Activated gamma-delta T cell treated with anti-CD3 and anti-CD28 coated beads, Interleukin-2, amount 50 U/mL, for 16 hours (primary cell): ENCODE data around the gene REN.

Source experiments
- DNase-seq: peaks from one replicate; pipeline ENCODE4 v3.0.0-alpha.2; 2020; ENCODE audit warnings: low read depth

REN gene

DNA sequence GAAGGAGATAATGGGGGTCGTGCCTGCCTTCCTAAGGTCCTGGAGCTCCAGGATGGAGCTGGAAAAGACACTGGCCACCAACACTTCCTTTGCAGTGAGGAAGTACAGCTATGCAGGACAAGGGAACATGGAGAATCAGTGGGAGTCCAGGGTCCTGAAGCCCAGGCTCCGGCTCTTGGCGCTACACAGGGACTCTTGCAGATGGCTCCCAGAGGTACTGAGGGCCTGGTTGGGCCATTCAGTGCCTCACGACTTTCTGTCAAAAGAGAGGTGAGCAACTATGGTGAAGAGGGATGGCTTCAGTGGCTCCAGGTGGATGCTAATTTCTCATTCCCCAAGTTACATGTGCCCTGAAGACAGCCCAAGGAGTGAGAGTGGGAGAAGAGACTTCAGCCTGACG is 12.5 kb downstream of the REN start:
- no peak for DNase-seq

DNA sequence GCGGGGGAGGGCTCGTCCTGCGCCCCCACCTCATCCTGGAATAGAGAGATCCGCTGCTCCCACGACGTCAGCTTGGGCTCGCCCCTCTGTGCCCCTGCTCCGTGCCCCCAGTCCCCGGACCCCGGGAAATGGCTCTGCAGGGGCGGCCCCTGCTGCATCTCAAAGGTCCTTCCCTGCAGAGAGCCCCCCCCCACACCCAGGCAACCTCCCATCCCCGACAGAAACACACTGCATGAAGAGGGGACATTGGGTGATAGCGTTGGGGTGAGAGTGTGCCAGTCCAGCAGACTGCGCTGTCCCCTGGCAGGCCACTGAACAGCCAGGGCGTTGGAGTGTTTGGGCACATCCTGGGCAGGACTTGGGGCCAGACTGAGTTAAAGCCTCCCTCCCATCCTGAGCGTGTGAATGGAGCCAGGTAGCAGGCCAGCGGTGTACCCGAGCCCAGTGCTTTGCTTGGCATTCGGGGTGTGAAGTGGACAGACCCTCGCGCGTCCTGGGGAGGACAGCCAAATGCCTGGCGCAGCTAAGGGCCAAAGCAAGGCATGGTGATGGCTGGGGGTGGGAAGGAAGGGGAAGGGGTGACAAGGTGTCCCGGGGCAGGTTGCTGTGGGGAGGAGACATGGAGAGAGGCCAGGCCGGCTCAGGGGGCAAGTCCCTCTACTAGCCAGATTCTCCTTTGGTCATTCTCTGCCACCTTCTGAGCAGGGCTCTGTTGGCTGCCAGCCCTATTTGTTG is 13.7 kb downstream of the REN start:
- DNase-seq = no peak

DNA sequence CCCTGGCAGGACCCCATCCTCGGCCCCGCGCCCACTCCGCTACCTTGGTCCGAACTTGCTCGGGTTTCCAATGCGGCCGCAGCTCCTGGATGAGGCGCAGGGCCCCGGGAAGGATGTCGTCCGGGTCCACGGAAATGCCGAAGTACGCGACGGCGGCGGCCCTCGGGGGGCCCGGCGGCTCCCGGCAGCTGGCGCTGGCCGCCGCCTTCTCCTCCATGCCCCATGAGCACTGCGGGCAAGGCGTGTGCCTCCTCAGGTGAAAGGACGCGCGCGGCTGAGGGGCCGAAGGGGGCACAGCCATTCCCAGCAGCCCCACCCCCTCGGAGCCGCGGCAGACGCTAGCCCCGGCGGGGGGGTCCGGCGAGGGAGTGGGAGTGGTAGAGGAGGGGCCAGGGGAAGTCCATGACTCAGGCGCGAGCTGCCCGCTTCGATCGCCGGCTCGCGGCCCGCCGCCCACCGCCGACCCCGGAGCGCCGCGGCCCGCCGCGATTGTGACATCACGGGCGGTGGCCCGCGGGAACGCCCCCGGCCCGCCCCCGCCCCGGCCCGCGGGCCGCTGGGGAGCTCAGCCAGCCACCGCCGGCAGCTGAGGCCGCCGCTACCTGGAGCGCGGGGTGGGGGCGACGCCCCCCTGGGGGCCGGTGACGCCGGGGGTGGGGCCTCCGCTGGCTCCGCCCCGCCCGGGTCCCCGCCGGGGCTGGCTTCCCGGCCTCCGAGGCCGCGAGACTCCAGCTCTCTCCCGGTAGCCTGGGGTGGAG is 14.4 kb downstream of the REN start, which contains the start of gene ETNK2:
TSS of gene ETNK2 (minus strand) at position 493 of the 758 bp plus-strand sequence. CDS start at position 301, 192 bp downstream.
- DNase-seq = peak; percentile 51

DNA sequence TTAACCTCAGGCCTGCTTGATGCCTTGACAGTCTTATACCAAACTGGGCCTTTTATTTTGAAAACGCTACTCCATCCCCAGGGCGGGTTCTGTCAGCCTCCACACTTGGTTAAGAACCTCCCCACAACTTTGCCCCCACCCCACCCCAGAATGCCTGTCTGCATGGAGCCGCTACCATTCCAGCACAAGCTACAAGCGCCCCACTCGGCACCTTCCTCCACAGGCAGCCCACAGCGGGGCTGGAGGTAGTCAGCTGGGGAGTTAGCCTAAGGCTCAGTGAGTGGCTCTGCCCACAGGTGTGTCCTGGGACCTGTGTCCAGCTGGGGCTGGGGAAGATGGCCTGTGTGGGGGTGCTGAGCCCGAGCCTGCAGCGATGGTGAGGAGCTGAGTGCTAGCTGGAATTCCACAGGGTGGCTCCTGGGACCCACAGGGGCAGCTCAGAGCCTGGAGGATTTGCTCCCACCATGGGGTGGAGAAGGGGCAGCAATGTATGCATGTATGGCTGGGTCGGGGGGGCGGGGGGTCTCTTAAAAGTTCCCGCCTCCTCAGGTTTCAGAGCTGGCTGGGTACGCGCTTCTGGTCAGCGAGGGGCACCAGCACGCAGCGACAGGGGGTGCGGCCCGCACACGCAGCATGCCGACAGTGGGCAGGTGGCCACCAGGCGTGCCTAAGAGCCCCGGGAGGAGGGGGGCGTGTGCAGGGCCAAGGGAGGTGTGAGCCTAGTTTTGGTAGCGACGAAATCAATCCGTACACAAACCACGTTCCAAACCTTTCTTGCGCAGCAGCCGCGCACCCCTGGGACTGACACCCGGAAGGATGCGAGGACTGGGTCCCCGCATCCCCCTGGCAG is 15.2 kb downstream of the REN start:
- no peak for DNase-seq

DNA sequence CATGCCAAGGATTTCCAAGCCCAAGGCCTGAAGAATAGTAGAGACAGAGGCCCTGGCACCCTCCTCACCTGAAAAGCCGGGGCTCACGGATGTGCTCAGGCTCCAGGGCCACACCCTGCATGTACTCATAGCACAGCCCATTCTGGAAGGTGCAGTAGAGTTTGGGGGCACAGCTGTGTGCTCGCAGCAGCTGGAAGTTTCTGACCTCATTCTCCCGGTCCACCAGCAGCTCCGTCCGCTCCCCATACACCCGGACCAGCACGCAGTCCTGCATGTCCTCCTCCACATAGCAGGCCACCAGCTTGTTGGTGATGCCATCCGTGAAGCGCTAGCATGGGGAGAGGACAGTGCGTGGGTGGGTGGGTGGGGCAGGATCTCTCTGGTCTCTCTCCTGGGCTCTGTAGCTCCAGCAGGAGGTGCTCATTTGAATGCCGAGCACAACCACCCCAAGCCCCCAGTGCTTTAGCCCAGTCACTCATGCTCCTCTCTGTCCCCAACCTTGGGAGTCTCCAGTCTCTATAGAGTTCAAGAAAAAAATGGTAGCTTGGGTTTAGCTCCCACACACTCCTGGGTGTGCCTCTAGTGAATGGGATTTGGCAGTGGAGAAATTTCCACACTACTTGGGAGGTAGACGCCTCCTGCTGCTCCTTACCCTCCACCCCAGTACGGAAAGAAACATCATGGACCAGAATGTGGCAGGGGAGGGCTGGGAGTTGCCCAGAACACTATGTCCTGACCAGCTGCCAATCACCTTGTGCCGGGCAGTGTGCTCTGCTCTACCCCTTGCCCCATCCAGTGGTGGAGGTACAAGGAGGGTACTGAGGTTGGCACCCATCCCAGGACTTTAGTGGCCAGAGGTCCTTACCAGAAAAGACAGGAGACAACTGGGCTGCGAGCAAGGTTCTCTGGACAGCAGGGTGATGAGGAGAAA is 16.2 kb downstream of the REN start:
- DNase-seq = no peak

DNA sequence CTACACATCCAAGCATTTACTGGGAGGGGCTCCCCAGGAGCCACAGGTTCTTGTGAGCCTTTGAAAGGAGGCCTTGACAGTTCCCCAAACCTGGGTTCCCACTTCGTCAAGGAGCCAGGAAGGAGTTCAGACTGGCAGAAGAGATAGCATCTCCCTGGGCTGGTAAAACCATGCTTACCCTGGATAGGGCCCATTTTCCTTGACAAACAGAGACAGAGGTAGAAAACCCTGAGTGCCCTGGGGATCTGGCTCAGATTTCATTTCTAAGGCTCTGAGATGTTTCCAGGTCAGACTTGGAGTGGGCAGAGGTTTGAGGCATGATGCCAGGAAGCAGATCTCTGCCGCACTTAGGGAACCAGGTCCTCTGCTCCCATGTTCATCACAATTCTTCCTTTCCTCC is 17.0 kb downstream of the REN start:
- no peak for DNase-seq

DNA sequence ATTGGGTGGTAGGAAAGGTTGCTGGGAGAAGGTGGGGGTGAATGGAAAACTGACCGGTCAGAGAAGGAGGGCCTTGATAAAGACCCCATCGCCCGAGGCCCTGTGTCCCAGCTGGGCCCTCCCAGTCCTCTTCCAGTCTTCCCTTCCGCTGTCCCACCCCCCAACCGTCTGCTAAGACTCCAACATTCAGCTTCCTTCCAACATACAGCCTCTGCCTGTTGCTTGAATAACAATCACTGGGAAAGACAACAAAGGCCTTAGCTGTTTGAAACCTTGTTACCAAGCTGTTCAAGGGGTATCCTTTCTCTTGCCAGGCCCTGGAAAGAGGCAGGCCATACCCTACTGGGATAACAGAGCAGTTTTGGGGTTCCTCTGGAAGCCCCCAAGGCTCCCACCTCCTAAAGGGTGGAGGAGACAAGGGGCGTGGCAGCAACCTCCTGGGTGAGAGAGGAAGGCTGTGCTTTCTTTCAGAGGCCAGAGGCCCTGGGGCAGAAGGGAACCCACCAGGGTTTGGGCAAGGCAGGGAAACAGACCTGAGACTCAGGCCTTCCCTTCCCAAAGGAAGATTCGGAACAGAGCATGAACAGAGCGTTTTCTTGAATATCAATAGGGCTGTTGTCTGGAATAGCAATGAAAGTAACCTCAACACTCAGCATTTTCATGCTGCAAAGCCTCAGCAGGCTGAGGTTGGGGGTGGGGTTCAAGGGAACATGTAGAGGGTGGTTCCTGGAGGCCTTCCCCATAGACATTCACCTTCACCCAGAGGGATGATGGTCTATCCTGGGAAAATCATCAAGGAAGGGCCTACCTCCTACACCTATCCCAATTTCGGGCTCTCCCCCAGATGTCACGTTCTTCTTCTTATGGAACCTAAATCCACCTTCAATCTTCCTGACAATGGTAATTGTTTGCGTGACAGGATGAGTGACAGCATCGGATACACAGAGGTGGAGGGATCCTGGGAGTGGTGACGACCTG is 18.4 kb downstream of the REN start:
- DNase-seq = no peak

DNA sequence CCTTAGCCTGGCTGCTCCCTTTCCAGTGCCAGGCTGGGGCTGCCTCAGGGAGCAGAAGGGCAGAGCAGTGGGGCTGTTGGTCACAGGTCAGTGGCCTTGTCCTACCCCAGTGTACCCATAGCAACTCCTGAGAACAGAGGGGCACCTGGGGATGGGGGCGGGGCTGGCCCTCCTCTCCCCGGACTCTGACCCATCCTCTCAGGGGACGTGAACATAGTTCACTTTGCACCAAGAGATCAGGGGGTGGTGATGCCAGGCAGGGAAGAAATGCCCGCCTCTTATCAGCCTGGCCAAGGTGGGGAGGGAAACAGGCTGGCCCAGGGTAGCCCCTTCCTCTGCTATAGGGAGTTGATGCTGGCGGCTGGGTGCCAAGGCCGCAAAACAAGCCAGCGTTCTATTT is 19.2 kb downstream of the REN start:
- DNase-seq = no peak

DNA sequence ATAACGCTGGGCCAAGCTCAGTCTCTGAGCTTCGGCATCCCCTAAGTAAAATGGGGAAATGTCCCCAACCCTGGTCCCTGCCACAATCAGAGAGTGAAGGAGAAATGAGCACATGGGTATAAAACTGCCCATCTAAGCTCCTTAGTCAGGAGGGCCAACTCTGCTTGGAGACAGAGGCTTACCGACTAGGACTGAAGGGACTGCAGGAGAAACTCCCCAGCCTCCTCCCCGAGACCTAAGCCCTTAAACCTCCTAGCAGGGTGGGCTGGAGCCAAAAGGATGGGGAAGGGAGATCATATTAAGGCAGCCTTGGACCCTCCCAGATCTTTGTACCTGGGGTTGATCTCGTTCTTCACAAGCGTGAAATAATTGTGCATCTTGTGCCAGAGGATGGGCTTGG is 19.8 kb downstream of the REN start:
- DNase-seq = no peak

DNA sequence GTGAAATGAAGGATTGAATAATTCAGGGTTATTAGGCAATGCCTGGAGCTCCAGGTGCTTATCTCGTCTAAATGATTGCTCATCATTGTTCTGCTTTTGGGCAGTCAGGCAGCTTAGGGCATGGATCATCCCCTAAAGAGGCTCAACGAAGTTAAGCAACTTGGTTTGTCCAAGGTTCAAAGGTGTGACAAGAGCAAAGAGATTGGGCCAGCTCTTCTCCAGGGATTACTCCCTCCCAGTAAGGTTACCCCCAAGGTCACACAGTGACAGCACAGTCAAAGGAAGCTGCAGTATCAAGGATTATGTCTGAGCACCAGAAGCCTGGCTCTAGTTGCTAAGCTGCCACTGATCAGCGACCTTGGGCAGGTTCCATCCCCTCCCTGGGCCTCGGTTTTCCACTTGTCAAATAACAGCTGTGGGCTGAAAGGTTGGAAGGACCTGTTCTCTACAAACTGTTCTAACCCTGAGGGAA is 21.1 kb downstream of the REN start:
- DNase-seq = no peak

DNA sequence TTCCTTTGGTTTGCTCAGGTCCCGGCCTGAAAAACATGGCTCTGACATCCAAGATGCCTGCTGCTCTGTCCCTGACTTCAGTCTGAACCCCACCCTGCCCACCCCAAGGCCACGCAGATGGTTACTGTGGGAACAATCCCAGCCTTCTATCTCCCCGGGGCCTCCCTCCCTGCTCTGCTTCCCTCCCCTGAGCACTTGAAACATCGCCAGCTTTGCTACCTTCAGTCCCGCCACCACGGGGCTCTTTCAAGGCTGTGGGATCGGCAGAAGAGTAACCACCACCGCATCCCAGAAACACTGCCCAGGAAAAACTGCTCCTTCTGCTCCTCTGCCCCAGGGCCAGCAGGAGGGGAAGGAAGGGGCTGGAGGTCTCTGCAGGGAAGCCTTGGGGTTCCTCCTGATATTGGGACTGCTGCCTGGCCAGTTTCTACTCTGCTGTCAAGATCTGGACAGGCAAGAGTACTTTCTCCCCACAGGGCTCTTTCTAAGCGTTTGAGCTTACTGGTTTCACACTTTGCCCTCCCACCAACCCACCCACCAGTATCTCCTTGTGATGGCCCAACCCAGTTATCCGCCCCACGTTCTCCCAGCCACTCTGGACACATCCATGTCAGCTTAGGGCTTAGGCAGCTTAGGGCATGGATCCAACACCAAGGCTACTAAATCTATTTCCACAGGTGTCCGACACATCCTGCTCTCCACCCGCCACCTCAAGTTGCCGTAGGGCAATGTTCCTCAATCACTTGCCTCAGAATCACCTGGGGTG is 22.7 kb downstream of the REN start:
- no peak for DNase-seq

DNA sequence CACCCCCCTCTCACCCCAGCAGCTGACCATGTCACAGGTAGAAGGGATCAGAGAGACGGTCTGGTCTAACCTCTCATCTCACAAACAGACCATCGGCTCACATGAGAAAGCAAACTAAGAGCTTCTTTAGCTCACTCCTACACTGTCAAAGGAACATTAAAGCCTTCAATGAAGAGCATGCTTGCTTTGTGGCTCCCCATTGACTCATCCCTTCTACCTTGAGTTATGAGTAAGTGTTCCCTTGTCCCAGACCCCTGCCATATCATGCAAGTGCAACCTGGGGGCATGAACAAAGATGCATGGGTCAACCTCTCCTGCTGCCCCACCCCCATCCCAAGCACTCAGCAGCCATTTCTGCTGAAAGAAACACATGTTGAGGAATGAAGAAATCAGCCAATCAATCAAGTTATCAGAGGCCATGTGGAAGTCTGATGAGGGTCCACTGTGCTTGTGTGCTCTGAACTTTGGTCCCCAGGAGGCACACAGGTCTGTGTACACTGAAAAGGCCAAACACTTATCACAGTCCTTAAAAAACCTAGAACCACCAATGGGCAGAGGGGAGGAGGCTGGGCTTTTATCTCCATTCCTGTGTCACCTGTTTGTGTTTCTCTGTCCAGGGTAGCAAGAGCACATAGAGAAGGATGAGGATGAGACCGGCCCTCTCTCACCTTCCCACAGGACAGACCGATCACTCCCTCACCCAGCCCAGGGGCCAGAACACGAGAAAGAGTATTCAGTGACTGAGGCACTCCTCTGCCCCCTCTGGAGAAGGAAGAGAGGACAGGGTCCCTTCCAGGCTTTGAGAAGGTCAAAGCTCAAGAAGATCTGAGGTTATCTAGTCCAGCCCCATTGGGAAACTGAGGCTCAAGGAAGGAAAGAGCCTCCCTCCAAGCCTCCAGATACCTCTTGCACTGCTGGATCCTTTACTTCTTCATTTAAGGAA is 23.8 kb downstream of the REN start:
- DNase-seq = no peak

DNA sequence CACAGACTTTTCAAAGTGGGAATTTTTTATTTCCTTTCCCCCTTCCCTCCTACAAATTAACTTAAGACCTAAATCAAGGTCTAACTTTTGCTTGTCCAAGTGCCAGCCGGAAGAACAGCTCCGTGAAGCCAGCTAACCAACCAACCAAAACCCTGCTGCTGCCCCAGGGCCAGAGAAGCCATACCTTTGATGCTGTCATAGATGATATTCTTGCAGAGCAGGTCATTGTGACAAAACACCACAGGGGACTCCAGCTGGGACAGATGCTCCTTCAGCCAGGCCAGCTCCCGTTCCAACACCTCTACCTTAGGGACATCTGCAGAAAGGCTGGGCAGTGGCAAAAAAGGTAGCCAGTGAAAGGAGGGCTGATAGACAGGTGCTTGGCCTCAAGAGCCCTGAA is 25.0 kb downstream of the REN start:
- DNase-seq = no peak

DNA sequence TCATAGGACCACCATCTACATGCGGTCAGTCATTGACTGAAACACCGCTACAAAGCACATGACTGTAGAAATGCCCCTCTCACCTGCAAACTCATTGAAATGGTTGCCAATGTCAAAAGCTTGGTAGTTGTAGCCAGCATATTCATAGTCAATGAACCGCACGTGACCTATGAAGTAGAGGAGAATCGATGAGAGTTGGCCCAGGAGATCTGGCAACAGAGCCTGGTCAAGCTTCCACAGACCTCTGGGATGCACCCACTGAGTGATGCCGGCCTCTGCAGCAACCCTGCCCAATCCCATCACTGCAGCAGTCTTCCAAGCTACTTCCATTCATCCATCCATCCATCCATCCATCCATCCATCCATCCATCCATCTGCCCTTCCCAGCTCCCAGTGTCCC is 26.2 kb downstream of the REN start:
- DNase-seq = no peak

DNA sequence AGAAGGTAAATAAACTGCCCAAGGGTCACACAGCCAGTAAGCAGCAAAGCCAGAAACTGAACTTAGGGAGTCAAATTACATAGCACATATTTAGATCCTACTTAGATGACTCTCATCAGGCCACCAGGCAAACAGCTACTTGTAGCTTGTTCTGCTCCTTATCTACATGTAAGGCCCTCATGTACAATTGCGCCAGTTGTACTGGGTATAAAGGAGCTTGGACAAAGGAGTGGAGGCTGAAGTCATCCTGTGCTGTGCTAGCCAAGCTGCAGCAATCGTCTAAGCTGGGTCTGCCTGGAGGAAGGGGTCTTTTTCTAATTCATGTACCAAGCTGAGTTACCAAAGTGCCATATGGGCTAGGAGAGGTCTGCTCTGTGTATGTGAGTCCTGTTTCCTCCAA is 27.0 kb downstream of the REN start:
- DNase-seq = no peak

DNA sequence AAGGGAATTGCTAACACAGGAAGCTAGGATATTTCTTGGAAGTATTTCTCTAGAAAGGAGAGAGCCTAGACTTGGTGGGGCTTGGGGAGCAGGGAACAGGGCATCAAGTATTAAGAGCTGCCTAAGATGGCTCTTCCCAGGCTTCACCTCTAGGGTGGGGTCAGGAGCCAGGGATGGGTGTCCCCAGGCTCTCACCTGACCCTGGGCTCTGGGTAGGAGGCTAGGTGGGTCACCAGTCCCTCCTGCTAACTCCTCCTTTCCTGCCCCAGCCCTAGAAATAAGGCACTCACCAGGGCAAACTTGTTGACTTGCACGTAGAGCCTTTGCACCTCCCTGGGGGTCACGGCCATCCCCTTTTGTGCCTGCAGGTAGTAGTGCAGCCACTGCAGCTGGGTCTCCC is 29.3 kb downstream of the REN start:
- DNase-seq = no peak

DNA sequence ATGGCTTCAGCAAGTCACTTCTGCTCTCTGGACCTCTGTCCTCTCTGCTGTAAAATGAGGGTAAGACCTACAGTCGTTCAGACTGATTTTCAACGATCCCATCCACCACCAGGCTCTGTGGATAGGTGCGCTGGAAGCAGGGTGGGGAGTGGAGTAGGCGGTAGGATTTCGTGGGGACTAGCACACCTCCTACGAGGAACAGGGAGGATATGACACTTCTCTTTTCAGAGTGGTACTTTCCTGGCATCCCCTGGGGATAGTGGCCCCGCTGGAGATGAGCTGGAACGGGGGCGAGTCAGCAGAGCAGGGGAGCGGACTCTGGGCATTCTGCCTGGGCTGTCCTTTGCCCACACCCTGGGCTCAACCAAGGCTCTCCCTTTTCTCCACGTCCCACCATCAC is 32.0 kb downstream of the REN start:
- DNase-seq = no peak

DNA sequence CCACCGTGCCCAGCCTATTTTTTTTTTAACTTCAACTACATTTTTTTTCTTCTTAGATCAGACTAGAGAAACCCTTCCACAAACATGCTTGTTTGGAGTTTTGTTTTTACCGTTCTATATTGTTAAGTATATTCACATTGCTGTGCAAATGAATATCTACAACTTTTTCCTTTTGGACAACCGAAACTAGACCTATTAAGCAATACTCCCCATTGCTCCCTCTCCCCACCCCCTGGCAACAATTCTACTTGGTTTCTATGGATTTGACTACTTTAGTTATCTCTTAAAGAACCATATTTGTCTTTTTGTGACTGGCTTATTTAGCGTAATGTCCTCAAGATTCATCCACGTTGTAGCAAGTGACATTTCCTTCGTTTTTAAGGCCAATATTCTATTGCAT is 33.4 kb downstream of the REN start:
- no peak for DNase-seq
